GM12801 (cell line): ENCODE results near the gene CUL7.

Source experiments
- TF ChIP-seq, protein P1 (sequence below): IDR thresholded peaks from one replicate; pipeline ENCODE4 v1.5.1; 2011; ENCODE audit warnings: control low read depth; ENCODE audit not compliant: insufficient read length; ENCODE audit errors: extremely low read depth

Gene CUL7

DNA sequence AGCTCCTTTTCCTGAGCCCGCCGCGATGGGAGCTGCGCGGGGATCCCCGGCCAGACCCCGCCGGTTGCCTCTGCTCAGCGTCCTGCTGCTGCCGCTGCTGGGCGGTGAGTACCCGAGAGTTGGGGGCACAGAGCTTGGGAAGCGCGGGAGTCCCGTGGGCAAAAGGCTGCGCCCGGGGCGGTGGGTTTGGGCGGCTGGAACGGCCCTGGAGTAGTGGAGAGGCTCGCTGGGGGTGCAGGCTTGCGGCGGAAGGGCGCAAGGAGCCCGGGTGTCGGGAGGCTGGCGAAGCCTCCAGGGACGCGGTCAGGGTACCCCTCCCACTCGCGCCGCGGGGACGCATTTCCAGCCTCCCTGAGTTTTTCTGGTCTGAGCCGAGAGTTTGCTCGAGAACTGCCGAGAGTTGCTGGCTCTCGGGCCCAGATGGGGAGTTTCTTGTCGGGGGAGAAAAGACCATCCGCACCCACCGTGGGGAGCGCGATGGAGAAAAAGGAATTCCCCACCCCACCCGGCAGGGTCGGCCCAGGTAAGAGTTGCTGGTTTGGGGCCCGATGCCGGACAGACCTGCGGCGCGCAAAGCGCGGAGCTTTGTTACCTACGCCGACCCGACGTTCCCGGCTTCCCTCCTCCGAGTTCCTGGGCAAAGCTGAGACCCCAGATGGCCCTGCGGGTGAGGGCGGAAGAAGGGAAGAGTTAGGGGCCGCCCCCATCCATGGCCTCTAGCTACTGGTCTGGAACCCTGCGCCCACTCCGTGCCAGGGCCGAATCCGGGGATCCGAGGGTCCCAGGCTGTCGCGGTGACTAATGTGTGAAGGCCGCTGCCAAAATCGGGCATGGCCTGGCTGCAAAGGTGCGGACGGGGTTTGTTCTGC lies 23.0 kb upstream of the CUL7 start:
- TF ChIP-seq, protein P1, sequence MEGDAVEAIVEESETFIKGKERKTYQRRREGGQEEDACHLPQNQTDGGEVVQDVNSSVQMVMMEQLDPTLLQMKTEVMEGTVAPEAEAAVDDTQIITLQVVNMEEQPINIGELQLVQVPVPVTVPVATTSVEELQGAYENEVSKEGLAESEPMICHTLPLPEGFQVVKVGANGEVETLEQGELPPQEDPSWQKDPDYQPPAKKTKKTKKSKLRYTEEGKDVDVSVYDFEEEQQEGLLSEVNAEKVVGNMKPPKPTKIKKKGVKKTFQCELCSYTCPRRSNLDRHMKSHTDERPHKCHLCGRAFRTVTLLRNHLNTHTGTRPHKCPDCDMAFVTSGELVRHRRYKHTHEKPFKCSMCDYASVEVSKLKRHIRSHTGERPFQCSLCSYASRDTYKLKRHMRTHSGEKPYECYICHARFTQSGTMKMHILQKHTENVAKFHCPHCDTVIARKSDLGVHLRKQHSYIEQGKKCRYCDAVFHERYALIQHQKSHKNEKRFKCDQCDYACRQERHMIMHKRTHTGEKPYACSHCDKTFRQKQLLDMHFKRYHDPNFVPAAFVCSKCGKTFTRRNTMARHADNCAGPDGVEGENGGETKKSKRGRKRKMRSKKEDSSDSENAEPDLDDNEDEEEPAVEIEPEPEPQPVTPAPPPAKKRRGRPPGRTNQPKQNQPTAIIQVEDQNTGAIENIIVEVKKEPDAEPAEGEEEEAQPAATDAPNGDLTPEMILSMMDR, result no peak

DNA sequence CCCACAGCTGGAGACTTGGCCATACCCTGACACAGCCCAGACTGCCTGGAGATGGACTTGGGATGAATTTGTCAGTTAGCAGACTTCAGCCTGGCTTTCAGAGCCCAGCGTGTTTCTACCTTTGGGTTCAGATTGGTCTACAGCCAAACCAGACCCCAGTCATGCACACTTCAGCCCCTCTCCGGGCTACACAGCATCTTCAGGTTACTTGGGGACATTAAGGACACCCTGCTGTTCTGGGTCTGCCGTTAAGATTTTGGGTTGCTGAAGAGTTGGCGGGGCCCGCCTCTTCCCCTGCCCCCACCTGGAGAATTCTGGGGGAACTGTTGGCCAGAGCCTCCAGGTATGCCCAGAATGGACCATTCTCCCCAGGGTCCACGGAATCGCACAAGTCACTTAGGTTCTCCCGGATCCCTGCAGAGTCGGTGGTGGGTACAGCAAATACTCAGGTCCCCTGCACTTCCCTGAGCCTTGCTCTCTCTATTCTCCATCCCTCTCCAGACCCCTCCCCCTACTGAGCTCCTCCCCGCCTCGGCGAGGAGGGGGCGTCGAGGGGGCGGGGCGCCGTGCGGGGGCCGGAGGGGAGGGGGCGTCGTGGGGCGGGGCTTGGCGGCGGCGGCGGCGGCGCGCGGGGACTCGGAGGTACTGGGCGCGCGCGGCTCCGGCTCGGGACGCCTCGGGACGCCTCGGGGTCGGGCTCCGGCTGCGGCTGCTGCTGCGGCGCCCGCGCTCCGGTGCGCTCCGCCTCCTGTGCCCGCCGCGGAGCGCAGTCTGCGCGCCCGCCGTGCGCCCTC lies 22.2 kb upstream of the CUL7 start, which contains the start of gene PTK7:
Gene PTK7, plus strand, starts transcription at position 645 of the 794 bp plus-strand sequence. CDS start 175 bp downstream, outside the sequence.
- TF ChIP-seq, protein P1, result no peak

DNA sequence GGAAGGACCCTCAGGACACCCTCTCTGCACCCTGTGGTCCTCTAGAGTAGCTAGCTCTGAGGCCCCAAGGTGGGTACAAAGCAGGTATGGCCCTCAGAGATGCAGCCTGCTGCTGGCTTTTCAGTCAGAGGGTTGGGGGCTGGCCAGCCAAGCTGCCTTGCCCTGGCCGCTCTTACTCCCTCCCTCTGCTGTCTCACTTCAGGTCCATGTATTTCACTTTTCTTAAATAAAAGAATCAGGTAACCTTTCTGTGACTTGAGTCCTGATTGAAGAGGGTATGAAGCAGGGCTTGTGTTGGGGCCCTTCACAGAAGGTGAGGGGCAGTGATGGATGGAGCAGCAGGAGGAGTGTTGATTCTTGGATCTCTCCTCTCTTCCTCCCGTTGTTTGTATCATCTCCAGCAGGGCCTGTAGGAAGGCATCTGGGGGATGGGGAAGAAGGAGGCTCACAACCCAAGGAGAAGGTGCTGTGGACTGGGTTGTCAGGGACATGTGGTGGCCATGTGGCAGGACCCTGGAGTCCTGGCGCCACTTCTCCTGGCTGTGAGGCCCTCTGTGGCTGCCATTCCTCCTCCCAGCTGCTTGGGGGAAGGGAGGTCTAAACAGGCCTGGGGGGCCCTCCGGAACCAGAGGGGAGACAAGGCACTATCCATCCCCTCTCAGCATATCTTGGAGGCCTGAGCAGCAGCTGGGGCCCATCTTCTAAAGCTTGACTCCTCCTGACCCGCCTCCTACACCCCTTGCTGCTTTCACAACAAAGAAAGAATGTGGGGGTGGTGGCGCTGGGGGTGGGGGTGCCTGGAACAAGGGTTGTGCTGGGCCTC lies 21.4 kb upstream of the CUL7 start:
- TF ChIP-seq, protein P1, result no peak

DNA sequence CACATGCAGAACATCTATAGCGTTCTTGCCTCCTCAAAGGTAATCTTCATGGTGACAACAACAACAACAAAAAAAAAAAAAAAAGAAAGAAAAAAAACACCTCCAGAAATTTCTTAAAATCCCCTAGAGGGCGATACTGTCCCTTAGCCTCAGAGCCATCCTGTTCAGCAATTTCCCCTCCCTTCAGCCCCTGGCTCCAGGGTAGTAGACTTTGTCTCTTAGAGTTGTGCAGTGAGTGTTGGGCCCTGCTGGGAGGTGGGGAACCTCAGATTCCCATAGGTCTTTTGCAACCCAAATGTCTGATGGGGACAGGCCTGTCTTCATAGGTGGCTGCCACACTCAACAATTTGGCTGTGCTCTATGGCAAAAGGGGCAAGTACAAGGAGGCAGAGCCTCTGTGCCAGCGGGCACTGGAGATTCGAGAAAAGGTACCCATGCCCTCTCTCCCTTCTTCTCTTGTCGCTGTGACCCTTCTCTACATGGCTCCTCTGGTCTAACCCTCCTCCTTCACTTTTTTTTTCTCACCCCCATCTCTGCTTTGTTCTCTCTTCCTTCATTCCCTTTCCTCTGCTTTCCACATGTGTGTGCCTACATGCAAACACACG lies 16.5 kb upstream of the CUL7 start:
- TF ChIP-seq, protein P1, result no peak

DNA sequence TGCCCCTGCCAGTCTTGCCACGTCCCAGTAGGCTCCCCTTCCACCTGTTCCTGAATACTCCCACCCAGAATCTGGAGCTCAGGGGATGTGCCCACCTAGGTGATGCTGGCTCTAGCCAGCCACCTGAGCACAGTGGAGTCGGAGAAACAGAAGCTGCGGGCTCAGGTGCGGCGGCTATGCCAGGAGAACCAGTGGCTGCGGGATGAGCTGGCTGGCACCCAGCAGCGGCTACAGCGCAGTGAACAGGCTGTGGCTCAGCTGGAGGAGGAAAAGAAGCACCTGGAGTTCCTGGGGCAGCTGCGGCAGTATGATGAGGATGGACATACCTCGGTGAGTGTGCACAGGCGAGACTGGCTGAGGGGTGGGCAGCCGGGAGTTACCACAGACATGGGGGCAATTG lies 9.2 kb upstream of the CUL7 start:
- TF ChIP-seq, protein P1, result no peak

DNA sequence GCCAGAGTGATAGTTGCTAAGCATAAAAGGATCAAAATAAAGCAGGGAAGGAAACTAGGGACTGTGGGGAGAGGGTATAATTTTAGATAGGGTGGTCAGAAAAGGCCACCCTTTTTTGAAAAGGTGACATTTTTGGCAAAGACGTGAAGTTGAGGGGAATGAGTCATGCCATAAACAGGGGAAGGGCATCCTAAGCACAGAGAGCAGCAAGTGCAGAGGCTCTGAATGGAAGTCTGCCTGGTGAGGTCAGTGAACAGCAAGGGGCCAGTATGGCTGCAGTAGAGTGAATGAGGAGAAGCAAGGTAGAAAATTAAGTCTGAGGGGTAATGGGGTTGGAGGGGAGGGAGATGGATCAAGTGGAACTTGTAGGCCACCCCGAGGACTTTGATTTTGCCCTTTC lies 8.2 kb upstream of the CUL7 start:
- TF ChIP-seq, protein P1, result no peak
